ENCODE results near the gene ALAS1.

- TF ChIP-seq, protein P1, sequence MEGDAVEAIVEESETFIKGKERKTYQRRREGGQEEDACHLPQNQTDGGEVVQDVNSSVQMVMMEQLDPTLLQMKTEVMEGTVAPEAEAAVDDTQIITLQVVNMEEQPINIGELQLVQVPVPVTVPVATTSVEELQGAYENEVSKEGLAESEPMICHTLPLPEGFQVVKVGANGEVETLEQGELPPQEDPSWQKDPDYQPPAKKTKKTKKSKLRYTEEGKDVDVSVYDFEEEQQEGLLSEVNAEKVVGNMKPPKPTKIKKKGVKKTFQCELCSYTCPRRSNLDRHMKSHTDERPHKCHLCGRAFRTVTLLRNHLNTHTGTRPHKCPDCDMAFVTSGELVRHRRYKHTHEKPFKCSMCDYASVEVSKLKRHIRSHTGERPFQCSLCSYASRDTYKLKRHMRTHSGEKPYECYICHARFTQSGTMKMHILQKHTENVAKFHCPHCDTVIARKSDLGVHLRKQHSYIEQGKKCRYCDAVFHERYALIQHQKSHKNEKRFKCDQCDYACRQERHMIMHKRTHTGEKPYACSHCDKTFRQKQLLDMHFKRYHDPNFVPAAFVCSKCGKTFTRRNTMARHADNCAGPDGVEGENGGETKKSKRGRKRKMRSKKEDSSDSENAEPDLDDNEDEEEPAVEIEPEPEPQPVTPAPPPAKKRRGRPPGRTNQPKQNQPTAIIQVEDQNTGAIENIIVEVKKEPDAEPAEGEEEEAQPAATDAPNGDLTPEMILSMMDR (conservative IDR thresholded peaks at IDR 0.05; ENCODE audit: low read depth, low read length) = no peak
- TF ChIP-seq EZH2phosphoT487 (IDR thresholded peaks at IDR 0.05; ENCODE audit: borderline replicate concordance, low read length) = no peak
These were observed 32.5 kb downstream of the ALAS1 start for GRCh38 chr3:52230461-52230860.

Measured in PC-3 (cell line).